ENCODE data around the gene PRRT2.
"Not testable (repeated sequence)": the region's sequence is repeated elsewhere in the genome, so short reads cannot be mapped to it uniquely, and the experiment has no call there.

PRRT2 gene

DNA sequence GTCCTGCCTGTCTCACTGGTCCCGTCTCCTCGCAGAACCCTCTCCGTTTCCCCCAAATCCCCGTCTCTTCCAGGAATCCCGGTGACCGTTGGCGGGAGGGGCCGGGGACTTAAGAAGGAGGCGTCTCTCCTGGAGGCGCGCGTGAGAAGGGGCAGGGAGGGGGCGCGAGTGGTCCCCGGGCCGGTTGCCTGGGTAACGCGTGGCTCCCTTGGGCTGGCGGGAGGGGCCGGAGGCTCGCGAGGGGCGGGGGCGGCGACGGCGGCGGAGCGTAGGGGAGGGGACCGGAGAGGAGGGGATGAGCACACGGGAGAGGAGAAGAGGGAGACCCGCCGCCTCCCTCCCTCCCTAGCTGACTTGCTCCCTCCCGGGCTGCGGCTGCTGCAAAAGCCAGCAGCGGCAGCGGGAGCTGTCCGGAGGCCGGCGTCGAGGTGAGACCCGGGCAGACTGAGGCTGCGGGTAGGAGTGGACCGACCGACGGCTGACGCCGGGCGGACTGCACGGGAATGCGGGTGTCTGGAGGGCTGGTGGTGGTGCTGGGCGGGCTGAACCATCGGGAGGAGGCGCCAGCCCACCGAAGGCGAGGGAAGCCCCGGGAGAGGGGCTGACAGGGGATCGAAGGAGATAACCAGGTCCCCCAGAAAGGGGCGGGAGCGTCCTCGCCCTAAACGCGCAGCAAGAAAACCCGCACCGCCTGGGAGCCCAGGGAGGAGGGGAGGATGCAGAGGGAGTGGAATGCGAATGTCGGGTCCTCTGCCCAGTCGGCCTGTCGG lies at the start of gene PRRT2:
Gene PRRT2, plus strand, starts transcription at position 298 of the 770 bp plus-strand sequence. CDS start 862 bp downstream, outside the sequence.
- peak; percentile 24 for DNase-seq (ENCODE audit: low spot score)

DNA sequence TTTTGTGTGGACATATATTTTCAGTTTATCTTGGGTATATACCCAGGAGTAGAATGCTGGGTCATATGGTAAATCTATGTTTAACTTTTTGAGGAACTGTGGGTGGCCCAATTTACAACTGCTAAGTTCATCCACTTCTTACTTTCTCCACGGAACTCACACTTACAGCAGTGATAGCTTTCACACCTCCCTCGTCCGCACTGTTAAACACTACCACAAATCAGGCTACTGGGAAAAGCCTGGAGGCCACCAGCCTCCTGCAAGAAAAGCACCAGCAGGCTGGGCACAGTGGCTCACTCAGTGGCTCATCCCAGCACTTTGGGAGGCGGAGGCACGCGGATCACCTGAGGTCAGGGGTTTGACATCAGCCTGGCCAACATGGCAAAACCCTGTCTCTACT lies 48.7 kb upstream of the PRRT2 start:
- no peak for DNase-seq (ENCODE audit: low spot score)

DNA sequence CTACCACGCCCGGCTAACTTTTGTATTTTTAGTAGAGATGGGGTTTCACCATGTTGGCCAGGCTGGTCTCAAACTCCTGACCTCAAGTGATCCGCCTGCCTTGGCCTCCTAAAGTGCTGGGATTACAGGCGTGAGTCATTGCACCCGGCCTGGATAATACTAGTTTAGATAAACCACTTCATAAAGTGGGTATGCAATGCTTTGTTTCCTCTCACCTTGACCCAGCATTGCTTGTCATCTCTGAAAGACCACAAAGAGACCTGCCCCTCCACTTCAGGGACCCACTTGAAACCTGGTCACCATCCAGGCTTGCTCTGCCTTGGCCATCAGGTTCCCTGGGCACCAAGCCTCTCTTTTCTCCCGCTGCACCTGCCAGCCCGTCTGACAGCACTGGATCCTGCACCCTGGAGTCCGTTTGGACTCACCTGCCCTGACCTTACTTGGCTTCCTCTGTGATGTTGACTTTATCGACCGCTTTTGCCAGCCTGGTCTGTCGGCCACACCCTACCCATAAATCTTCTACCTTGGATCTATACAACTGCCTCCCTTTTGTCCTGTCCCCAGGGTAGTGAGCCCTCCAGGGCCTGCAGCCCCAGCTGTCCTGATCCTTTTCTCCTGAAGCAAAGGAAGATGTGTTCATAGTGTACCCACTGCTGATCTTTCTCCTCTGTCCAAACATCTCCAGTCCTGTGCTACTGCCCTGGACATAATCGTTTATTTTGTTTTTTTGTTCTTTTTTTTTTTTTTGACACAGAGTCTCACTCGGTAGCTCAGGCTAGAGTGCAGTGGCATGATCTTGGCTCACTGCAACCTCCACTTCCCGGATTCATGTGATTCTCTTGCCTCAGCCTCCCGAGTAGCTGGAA lies 46.6 kb upstream of the PRRT2 start:
- DNase-seq (ENCODE audit: low spot score) = no peak

DNA sequence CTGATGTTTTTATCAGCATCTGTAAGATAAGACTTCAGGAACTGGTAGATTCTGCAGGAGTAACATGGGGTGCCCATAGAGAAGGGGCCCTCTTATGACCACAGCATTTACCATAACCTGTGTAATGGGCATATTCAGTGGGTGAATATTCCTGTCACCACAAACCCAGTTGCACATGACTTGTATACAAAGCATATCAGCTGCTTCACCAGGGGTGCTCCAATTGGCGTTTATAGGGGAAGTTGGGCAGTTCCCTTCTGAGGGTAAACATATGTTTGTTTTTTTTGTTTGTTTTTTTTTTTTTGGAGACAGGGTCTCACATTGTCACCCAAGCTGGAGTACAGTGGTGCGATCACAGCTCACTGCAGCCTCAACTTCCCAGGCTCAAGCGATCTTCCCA lies 45.4 kb upstream of the PRRT2 start:
- DNase-seq (ENCODE audit: low spot score) = no peak

DNA sequence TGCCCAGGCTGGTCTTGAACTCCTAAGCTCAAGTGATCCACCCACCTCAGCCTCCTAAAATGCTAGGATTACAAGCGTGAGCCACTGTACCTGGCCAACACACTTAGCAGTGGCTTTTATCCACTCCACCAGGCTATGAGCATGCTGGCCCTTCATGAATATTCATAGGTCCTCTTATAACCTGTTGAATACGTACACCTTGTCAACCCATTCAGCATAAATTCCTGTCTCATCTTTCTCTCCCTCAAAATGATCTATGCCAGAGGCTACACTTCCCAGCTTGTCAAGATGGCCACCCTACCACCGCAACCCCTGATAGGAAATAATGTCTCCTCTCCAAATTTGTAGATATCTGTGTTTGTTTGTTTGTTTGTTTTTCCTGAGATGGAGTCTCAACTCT lies 44.9 kb upstream of the PRRT2 start:
- no peak for DNase-seq (ENCODE audit: low spot score)

DNA sequence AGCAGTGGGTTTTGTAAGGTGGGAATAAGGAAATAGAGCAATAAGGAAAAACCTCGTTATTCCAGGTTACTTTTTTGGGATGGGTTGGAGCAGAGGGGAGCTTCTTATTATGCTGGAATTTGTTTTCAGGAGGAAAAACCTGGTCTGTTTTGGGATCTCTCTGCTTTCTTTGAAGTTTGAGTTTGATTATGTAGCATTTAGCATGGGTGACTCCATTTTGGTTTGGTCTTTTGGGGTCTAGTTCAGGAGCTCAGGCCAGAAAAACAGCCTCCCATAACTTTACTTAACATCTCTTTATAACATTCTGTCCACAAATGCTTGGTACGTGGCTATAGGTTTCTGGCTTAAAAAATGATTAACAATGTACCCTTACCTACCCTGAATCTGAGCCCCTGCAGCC lies 42.5 kb upstream of the PRRT2 start:
- DNase-seq (ENCODE audit: low spot score) = no peak

DNA sequence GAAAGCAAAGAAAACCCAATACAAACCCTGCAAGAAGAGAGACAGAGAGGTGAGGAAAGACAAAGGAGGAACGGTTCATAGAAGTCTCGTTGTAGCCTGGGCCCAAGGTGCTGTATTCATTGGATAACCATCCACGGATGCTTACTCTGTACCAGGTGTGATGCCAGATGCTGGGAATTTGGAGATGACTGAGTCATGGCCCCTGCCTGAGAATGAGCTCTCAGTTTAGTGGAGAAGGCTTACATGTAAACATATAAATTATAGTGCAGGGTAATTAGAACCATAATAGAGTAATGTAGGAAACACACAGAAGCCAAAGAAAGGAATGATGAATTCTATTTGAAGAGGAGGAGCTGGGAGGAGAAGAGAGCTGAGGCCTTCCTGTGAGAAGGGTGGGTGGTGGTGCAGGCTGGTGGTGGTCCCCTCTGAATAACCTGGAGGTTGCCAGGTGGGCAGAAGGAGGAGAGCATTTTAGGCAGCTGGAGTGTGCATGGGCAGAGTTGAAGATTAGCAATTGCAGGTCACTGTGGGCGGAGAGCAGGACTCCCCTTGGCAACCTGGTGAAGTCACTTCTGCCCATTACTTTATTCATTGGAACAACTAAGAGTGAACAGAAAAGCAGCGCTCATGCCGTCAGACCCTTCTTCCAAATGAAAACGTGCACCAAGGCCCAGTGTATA lies 41.6 kb upstream of the PRRT2 start:
- DNase-seq (ENCODE audit: low spot score) = no peak

DNA sequence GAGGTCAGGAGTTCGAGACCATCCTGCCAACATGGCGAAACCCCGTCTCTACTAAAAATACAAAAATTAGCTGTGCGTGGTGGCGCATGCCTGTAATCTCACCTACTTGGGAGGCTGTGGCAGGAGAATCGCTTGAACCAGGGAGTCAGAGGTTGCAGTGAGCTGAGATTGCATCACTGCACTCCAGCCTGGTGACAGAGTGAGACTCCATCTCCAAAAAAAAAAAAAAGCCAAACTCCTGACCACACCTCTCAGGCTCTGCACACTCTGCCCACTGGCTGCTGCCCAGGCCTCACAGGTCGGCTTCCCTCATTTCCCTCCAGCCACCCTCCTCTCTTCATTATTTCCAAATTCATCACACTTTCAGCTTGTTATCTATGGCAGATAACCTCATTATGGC lies 39.7 kb upstream of the PRRT2 start:
- DNase-seq (ENCODE audit: low spot score) = not testable (repeated sequence)

DNA sequence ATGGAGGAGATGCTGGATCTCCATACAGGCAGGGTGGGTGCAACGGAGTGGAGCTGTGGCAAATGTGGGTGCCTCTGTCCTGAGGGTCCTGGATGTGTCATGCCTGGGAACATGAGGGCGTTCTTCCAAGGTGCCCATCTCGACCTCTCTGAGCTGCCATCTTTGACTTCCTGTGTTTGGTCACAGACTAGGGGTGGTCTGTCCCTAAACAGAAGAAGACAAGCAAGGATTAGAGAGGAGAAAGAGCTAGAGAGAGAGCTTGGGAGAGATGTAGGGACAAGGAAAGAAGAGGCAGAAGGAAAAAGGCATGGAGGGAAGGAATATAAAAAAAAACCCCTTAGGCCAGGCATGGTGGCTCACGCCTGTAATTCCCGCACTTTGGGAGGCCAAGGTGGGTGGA lies 37.3 kb upstream of the PRRT2 start:
- DNase-seq (ENCODE audit: low spot score) = no peak

DNA sequence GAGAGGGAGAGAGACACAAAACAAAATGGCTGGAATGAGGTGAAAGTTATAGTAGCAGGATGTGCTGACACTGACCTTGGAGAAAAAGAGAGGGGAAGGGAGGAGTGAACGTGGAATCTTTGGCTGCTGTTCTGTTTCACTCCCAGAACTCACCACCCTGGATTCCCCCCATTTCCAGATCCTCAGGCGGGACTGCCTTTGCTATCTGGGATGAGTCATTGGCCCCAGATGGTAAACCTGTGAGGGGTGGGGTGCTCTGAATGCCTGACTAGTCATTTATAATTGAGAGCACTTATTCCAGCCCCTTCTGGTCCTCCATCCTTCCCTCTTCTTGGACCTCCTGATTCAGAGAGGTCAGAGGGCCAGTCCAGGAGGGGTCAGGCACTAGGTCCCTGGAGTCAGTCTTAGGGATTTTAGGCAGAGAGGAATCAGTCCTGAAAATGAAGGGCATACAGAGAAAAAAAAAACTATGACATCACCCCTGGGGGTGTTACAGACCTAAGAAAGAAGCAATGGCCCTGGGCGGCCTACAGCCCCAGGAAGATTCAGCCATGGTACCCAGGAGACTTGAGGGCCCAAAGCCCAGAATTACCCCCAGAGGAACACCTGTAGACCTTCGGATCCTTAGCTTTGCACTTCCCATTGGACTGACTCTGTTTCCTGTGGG lies 36.1 kb upstream of the PRRT2 start:
- peak; percentile 50 for DNase-seq (ENCODE audit: low spot score)

DNA sequence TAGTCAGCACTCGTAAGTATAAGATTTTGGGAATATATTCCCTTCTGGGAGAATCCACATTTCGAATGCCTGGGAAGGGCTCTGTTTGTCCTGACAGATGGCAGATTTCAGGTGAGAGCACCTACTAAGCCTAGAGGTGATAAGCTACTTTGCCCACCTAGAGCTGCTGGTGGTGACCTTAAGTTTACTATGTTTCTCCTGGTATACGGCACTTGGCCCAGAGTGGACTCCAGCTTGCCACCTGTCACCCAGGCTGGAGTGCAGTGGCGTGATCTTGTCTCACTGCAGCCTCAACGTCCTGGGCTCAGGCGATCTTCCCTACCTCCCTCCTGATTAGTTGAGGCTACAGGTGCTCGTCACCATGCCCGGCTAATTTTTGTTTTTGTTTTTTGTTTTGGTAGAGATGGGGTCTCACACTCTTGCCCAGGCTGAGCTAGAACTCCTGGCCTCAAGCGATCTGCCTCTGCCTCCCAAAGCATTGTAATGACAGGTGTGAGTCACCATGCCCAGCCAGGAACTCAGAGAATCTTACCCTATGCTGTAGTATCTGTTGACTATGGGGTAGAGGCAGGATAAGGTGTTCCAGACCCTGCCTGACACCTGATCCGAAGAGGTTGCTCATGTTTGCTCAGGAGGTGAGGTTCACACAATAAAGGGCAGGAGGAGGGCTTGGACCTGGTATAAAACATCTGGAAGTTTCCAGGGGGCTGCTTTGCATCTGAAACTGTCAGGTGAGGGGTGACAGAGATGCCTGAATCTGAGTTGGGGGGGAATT lies 34.2 kb upstream of the PRRT2 start, which contains the start of gene ZG16:
Gene ZG16, plus strand, starts transcription at position 681 of the 775 bp plus-strand sequence. CDS start 1,011 bp downstream, outside the sequence.
- no peak for DNase-seq (ENCODE audit: low spot score)

DNA sequence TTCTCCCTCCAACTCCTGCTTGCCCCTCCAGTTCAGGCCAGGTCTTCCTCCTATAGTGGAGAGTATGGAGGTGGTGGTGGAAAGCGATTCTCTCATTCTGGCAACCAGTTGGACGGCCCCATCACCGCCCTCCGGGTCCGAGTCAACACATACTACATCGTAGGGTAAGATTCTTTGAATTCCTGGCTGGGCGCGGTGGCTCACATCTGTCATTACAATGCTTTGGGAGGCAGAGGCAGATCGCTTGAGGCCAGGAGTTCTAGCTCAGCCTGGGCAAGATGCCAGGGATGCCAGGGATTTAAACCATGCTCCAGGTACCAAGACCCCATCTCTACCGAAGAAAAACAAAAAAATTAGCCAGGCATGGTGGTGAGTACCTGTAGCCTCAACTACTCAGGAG lies 32.5 kb upstream of the PRRT2 start:
- no peak for DNase-seq (ENCODE audit: low spot score)

DNA sequence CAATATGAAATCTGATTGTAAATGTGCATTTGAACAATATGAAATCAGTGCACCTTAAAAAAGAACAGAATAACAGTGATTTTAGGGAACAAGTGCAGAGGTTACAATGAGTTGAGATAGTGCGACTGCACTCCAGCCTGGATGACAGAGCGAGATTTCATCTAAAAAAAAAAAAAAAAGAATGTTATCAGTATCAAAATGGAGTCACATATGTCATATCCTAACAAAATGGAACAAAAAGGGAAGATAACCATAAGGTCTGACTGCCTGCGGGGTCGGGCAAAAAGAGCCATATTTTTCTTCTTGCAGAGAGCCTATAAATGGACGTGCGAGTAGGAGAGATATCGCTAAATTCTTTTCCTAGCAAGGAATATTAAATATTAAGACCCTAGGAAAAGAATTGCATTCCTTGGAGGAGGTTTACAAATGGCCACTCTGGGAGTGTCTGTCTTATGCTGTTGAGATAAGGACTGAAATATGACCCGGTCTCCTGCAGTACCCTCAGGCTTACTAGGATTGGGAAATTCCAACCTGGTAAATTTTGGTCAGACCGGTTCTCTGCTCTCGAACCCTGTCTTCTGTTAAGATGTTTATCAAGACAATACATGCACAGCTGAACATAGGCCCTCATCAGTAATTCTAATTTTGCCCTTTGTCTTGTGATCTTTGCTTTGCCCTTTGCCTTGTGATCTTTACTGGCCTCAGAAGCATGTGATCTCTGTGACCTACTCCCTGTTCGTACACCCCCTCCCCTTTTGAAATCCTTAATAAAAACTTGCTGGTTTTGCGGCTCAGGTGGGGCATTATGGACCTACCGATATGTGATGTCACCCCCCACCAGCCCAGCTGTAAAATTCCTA lies 28.7 kb upstream of the PRRT2 start:
- not testable (repeated sequence) for DNase-seq (ENCODE audit: low spot score)

DNA sequence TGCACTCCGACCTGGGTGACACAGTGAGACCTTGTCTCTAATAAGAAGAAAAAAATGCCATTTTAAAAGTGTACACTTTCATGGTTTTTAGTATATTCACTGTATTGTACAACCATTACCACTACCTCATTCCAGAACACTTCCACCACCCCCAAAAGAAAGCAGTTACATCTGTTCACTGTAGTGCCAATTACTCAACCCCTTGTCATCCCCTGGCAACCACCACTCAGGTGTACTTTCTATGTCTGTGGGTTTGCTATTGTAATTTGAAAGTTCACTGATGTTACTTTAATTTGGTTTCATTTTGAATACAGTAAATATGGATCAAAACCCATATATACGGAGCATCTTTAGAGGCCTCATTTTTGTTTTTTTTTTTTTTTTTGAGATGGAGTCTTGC lies 27.8 kb upstream of the PRRT2 start:
- DNase-seq (ENCODE audit: low spot score) = no peak

DNA sequence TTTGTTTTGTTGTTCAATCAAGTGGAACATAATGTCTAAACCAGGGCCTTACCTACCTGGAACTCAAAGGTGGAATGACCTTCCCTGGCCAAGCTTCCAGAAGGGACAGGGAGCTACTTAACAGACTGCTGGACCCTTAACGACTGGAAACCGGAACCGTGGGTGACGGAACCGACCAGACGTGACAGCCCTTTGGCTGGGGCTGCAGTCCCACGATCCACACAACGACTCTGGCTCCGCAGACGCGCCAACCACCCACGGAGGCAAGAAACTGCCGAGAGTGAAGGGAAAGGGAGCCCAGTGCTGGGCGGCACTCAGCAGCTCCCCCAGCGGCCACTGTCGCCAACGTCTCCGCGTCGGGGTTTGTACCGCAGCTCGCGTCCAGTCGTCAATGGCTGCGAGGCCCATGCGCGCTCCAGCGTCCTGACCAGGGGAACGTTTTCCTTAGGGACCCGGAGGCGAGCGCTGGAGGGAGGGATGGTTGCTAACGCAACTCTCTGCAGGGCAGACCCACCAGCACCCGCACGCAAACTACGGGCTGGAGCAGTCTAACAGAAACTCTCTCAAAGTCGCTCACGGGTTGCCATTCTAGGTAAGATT lies 27.0 kb upstream of the PRRT2 start:
- peak; percentile 90 for DNase-seq (ENCODE audit: low spot score)

DNA sequence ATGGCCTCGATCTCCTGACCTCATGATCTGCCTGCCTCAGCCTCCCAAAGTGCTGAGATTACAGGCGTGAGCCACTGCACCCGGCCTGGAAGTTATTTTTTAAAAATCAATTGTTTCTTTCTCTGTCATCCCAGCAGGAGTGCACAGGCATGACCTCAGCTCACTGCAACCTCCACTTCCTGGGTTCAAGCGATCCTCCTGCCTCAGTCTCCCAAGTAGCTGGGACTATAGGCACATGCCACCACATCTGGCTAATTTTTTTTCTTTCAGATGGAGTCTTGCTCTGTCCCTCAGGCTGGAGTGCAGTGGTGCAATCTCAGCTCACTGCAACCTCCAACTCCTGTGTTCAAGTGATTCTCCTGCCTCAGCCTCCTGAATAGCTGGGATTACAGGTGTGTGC lies 24.8 kb upstream of the PRRT2 start:
- DNase-seq (ENCODE audit: low spot score) = not testable (repeated sequence)

DNA sequence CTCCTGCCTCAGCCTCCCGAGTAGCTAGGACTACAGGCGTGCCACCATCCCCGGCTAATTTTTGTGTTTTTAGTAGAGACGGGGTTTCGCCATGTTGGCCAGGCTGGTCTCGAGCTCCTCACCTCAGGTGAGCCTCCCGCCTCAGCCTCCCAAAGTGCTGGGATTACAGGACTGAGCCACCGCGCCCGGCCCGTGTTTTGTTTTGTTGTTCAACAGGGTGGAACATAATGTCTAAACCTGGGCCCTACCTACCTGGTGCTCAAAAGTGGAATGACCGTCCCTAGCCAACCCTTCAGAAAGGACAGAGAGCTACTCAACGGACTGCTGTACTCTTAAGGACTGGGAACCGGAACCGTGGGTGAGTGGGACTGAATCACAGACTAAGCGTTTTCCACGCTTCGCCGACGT lies 22.2 kb upstream of the PRRT2 start:
- no peak for DNase-seq (ENCODE audit: low spot score)

DNA sequence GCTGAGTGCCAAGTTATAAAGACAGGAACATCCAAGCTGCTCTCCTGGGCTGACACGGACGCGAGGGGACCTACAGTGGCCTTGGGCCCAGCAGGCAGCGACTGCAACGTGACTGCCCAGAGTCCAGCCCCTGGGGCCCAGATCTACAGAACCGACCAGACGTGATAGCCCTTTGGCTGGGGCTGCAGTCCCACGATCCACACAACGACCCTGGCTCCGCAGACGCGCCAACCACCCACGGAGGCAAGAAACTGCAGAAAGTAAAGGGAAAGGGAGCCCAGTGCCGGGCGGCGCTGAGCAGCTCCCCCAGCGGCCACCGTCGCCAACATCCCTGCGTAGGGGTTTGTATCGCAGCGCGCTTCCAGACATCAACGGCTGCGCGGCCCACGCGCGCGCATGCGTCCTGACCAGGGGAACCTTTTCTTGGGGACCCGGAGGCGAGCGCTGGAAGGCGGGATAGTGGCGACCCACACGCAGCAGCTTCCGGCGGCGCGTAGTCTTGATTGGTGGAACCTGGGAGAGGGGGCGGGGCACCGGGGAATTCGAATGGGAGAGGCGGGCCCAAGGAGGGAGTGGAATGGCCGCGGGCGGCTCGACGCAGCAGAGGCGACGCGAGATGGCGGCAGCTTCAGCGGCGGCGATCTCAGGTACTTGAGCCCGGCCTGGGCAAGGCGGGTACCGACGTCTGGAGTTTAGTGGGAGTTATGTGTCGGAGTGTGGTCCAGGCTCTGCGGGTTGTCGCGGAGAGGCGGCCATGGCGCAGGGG lies 21.6 kb upstream of the PRRT2 start, which contains the start of gene KIF22:
Gene KIF22, plus strand, starts transcription at position 569 of the 766 bp plus-strand sequence. Its CDS starts 9 bp downstream, at position 578.
- peak; percentile 100 for DNase-seq (ENCODE audit: low spot score)

Data from AG20443 (cell line).